Vagina (tissue), 2 donors: ENCODE measurements around the gene CCDC180.

Source experiments
- CTCF ChIP-seq, 3 experiments: fragments of 450-650 bp in 2 of 3; fragments of 200-600 bp in 1 of 3; sonication (generic) in 1 of 3; IDR thresholded peaks; one replicate each; pipeline ENCODE4 v1.5.1; 2017 to 2019; ENCODE audit warnings: antibody characterized with exemption in 3 of 3, mild to moderate bottlenecking in 2 of 3, moderate library complexity in 2 of 3
- POLR2AphosphoS5 ChIP-seq, 2 donors: sonication (generic); formaldehyde crosslinking; IDR thresholded peaks; one replicate each; pipeline ENCODE4 v1.9.0; 2017; ENCODE audit warnings: antibody characterized with exemption in 2 of 2, mild to moderate bottlenecking in 2 of 2, low read depth in 1 of 2; ENCODE audit not compliant: insufficient read depth in 1 of 2

GRCh38 chr9:97297889-97298288, 9.6 kb upstream of the CCDC180 start:
- TF ChIP-seq CTCF (IDR thresholded peaks at IDR 0.05) (no peak), POLR2AphosphoS5 (IDR thresholded peaks at IDR 0.05; ENCODE audit: insufficient read depth in 1 of 2, low read depth in 1 of 2) (no peak)
